OCI-M1 (cell line): ENCODE measurements around the gene CCDC91.

Source experiments
- DNase-seq: peaks from one replicate; lab custom pipeline; 2025; lab: John Stamatoyannopoulos, UW

The CCDC91 gene

DNA sequence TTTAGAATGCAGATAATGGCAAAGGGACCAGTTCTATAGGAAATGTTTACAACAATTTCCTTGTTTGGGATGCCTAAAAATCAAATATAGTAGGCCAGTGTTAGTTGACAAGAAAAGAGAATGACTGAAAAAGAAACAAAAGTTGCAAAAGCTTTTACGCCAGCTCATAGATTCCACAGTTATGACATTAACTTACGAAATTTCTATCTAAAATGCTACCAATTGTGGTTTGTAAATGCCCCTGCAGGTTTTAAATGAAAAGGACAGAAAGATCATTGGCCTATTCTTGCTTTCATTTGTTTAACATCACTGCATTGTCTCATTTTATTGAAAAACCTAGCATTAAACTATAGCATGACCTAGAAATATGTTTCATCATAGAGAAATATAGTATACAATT lies 345.8 kb downstream of the CCDC91 start:
- DNase-seq, result no peak

DNA sequence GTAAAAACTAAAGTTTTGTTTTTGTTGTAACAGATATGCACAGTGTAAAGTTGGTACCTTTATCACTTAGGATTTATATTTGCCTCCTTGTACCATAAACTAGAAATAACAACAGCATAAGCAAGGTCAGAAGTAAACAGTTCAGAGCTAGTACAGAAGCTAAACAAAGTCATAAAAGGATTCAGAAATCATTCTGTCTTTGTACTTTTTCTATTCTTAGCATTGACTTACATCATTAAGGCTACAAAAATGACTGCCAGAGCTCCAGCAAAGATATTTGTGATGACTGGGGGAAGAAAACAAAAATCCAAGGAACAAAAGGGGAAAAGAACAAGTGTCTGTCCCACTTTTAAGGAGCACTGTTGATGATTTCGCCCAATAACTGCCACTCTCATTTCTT lies 347.2 kb downstream of the CCDC91 start:
- no peak for DNase-seq

DNA sequence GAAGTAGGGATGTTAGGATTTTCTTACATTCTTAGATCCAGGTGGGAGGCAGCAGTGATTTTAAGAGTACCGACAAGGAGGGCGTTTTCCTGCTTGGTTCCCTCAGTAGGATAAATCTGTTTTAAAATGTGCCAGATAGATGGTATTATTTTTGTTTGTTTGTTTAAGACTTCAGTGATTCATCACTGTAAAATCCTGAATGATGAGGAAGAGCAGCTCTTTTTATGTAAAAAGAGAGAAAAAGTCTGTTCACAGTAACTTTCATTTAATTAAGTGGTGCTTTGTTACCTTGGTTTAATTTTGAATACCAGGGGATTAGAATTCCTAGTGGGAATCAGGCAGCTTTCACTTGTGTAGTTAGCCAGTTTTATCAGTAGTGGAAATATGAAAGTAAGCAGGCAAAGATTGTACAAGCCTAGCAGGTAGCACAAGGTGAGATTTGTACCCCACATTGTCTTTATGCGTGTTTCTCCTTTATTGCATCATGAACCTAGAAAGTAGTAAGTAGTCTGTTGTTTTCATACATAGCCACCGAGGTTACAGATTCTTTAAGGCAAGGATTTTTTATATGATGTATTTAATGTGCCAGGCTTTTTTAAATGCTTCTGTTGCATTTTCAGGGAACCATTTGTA lies 349.6 kb downstream of the CCDC91 start:
- DNase-seq, result no peak

DNA sequence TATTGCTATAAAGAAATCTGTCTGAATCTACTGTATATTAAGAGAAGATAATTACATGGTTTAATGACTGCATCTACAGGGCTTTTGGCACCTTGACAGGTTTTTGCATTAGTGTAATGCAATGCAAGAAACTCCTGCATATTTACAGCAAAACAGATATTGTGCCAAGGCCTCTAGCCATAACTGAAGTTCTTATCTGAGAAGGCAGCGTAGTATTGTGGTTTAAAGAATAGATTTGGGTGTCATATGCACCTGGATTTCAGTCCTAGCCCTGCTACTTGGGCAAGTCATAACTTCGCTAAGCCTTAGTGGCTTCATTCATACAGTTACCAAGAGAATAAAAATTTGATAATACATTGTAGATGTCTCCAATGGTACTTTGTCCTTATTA lies 350.1 kb downstream of the CCDC91 start:
- peak; percentile 89 for DNase-seq

DNA sequence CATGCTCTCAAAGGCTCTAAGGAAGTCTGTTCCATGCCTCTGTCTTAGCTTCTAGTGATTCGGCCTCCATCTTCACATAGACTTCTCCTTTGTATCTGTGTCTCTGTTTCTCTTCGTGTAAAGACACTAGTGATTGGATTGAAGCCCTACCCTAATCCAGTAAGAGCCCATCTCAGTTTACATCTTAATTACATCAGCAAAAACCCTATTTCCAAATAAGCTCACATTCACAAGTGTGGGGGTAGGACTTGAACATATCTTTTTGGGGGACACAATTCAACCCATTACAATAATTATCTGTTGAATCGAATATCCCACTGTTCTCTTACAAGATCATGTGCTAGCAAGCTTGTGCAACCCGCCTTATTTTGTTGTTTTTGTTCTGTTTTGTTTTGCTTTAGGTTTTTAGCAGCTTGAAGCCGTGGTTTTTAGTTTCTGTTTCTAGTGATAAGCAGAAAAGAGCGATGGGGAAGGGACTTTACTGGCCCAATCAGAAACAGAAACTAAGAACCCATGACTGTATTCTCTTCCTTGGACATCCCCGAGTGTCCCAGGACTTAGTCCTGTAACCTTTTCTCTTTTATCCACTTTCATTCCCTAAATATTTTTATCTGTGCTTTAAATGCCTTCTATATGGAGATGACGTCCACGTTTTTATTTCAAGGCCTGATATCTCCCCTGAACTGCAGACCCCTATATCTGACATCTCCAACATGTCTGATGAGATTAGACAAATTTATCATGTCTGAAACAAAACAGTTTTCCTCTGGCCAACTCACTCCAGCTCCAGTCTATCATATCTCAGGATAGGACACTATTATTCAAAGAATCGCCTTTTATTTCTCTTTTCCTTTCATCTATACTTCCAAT lies 353.0 kb downstream of the CCDC91 start:
- DNase-seq, result peak; percentile 97

DNA sequence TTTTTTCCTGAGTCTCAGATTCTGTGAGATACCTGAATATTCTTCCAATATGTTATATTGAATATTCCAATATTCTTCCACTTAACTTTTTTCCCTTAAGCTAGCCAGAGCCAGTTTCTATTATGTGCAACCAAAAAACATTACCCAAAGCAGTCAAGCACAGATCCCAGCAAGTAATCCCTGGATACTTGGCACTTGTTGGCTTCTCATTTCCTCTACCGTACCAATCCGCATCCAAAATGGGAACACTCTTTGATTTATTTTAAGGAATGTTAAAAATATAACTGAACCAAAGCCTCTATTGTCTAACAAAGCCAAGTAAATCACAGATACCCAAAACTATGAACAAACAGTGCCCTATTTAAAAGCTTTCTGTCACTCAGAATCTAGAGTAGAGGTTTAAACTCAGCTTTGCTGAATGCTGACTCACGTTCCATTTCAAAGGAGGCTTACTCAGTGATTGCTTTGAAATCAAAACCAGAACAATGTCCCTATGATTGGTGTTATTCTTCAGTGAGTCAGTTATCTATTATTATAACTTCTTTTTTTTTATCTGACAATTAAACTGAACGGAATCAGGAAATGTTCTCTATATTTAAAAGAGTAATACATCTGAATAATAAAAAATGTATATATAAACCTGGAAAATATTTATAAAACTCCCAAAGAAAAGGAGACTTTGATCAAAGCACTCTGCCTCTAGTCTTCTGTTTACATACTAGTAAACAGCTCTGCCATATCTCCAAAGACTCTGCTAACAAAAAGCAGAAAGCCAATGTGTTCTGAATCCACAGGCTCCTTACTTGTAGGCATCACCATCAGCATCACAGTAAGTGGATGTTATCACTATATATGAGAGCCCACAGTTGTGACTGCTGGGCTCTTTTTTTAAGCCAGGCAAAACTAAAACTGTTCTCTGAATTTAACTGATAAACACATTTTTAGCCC lies 360.8 kb downstream of the CCDC91 start:
- DNase-seq, result peak; percentile 23

DNA sequence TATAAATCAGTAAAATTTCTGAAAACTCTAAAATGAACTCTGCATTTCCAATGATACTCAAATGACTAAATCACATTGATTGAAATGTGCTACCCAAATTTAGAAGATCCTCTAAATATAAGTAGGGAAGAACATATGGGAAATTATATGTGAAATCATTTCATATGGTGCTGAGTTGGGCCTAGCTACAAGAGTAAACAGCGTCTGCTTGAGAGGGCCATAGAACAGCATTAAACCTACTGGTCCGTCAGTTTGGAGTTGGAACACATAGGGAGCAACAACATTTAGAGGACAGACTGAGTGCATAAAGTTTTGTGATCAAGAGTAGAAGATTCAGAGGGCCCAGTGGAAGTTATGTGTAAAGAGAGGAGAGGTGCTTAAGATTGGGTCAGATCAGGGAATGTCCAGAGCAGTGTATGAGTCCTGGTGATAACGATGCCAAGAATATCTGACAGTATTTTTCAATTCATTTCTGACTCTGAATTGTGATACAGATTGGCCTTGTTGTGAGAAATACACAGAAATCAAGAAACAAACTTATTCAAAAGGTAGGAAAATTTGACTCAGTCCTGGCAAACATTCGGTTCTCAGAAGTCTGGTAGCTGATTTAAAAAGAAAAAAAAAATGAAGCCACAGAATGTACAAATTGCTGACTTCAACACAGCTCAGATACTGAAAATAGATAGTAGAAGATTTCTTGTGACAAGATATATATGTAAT lies 362.2 kb downstream of the CCDC91 start:
- DNase-seq, result no peak

DNA sequence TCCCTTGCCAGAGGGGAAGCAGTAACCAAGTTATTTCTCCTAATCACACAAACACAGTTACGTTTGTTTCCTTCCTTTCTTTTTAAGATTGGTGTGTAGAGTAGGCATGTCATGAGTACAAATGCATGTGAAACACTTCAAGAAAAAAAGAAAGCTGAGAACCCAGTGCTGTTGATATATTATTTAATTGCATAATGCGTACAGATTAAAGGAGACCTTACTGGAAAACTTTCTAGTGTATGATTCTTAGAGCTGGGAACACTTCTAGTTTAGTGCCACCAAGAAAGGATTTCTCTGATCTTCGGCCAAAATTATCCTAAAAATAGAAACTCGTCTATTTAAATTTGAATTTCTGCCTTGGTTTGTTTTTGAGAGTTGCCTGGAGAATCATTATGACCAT lies 365.5 kb downstream of the CCDC91 start:
- no peak for DNase-seq

DNA sequence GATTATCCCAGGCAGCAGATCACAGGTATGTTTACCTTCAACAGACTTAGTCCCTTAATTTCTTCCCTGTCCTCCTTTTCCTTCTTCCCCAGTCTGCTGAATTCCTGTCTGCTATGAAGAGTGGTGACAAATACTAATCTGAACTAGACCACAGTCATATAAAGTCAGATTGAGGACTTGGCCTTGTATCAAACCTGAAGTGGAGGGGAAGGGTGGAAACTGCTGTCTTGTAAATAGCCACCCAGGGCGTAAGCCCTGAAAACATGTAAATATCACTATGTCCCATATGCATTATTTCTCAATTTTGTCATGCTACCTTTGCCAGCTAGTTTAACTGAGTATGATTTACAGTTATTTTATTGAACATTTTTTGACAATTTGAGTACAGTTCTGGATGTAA lies 368.0 kb downstream of the CCDC91 start:
- DNase-seq, result no peak

DNA sequence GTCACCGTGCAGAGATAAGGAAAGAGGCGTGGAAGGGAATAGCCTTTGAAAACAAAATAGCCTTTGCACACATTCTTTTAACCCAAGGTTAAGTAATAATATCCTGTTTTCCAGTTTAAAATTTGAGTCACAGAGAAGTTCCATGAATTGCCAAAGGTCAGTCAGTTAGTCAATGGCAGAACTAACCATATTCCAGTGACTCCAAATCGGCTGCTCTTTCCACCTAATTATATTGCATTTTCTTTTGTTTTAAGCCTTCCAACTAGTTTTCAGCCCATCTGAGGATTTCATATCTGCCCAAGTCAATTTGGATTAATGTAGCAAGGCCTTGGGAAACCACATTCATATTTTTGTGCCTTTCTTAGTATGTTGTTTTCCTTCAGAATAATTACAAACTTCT lies 373.0 kb downstream of the CCDC91 start:
- DNase-seq, result peak; percentile 12

DNA sequence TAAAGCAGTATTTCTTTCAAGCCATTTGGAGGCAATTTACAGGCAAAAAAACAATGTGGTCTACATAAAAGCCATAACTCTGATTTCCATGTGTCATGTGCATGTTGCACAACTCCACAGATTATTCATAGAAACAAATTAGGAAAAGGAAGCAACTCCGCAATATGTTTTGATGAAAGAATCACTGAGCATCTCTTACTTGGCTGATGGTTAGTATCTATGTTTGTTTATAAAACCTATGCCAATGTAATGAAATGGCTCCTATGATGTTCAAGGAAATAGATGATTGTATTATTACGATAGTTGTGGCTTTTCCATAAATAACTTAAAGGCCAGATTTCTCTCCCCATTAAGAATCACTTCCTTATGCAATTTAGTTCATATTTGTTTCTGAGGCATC lies 373.7 kb downstream of the CCDC91 start:
- no peak for DNase-seq

DNA sequence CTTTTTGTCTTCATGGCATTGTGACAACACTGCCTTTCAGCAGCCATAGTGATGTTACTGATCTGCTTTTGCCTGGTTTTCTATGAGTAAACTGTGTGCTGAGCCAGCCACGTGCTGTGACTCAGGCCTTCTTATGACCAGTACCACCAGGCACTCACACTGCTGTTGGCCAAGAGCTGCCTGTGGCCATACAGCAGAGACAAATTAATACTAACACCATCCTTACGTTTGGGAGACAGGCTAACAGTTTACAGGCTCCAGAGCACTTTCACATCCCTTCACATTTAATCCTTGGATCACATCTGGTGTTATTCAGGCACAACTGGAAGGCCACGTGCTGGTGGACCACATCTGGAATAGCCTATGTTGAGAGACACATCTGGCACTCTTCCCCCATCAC lies 377.9 kb downstream of the CCDC91 start:
- no peak for DNase-seq

DNA sequence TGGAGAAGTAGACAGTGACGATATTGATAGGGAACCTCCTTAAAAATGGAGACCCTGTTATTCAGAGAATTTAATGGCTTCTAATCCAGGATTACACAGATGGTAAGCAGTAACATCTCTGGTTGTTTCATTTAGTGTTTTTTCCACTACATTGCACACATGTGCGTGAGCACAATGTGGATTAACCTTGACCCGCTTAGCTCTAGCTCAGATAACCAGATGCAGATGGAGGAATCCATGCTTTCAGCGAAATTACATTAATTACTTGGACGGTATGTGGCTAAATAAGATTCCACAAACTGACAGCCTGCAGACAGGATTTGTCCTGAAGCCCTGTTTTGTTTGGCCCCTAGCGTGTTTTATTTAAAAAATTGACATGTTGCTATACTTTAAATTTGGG lies 378.4 kb downstream of the CCDC91 start:
- no peak for DNase-seq

DNA sequence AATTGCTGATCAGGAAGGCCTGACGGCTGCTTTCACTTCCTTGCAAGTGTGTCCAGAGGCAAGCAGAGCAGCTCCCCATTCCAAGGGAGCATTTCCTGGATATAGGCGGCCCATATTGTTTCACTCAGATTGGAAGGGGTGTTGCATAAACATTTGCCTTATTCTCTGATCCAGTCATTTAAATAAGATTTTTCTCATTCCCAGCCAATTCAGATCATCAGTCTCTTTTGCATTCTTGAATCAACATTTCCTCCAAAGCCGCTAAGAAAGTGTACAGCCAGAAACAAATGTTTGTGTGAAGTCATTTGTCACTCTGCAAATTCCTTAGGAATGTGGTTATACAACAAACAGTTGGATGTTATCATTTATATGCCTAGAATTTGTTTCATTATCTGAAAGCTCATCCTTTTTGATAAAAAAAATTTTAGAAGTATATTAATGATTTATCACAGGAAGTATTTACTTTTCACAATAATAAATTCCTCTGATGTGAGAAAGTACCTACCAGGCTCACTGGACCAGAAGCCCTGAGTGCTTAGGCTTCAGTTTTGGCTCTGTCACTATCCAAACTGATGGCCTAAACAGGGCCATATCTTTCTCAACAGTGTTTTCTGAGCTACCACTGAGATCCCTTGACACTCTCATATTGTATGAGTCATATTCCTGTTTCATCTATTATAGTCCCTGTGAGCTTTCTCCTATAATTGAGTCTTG lies 379.6 kb downstream of the CCDC91 start:
- DNase-seq, result peak; percentile 26

DNA sequence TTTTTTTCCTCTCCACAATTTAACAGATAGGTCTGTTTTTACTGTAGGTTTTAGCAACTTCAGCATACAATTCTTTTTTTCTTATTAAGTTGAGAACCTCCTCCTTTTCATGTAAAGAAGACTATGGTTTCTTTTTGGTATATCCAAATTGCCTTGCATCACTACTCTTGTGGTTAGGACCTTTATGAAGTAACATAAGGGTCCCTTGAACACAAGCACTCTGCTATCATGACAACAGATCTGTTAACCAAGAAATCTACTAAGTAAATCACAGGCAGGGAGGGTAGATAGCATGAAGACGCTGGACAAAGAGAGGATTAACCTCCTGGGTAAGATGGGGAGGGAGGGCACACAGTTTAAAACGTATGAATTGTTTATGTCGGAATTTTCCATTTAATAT lies 380.6 kb downstream of the CCDC91 start:
- peak; percentile 14 for DNase-seq

DNA sequence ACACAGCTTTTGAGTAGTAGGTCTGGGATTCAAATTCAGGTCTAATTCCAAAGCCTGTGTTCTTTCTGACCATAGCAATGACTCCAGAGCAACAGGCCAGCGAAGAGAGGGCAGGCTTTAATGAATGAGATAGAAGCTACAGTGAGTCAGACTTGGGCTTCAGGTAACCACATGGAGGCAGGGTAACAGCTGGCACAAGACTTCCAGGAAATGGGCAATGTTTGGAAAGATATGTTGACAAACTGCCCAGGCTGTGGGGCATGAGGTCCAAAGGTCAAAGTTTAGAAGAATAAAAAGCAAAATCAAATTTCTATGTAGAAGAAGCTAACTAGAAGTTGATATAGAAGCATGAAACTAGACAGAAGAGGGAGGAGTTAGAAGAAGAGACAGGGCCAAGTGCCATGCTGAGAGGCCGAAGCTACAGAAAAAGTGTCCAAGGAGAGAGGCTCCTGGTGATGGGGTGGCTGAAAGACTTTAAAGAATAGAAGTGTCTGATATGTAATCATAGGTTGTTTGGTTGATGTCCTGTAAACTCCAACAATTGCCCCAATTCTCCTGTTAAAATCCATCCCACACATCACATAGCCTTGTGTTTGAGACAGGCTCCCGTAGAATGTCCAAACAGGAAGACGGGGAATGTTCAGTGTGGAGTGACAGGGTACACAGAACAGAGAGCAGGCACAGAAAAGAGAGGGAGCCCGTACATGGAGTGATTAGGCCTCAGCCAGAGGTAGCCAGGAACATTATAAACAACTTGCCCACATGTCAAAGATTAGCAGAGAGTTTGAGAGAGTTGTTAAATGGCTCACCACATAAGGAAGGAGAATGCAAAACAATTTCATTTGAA lies 384.7 kb downstream of the CCDC91 start:
- no peak for DNase-seq

DNA sequence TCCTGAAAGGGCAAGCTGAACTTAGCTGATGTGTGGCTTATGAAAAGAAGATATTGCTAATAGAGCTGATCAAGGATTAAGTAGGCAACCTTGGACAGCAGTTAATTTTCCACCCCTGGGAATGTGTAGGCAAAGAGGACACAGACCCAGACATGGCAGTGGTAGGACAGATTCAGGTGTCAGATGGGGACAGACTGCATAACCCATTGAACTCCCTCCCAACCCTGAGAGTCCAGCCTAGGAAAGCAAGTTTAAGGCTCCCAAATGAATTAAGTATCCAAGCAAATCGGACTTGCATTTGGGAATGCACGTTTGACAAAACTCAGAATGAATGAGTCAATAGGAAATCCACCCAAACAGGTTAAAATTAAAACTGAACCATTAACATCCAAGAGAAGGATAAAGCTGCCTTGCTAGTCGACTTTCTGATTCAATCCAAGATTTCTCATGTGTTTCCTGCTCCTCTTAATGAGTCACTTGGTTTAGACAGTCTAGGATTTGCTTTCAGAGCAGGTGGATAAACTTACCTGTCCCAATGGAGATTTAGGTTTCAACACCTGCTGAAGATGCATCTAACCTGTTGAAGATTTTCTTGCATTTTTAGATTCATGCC lies 385.4 kb downstream of the CCDC91 start:
- DNase-seq, result no peak

DNA sequence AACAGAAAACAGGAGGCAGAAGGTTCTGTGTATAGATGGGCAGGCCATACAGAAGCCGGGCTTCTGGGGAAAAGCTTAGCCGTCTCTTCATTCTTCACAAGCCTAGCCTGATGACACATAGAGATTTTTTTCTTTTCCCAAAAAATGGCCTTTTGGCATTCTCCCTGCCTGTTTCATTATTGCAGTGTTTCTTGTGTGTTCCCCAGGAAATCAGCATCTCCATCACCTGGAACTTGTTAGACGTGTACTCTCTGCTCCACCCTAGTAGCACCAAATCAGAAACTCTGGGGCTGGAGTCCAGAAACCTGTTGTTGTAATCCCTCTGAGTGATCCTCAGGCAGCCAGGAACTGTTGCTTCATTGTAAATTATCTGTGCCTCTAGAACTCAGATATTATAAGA lies 388.1 kb downstream of the CCDC91 start:
- no peak for DNase-seq

DNA sequence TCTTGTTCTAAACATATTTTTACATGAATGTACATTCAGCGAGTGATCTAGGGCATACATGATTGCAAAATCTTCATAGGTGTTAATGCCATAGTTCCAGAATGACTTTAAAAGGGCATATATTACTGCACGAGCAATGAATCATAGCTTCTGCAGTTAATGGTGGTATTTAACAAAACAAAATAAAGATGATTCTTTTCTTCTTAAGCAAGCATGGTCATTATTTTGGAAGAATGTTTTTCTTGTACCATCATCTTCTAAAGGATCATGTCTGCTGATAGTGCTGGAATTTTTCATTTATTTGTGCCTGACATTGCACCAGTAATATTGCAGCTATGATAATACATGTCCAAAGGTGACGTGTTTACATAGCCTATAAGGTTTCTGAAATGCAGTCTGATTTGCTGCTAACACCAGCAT lies 388.6 kb downstream of the CCDC91 start:
- DNase-seq, result no peak
